Astrocyte (in vitro differentiated cells and primary cell): Measurements from ENCODE around the gene CLCN4. TPM values are rescaled to one million over a fixed set of nuclear protein-coding genes. Genes with fewer than 3 reads are reported as not detected.
A peak's percentile ranks its signal among the peaks of the same experiment; 100 is the strongest.

Experiments
- DNase-seq: peaks from one replicate; pipeline ENCODE4 v3.0.0-alpha.2; 2010; ENCODE audit warnings: low read depth
- FAIRE-seq: peaks from 2 replicates; lab custom pipeline; 2011; peaks lifted over from hg19 to GRCh38; lab: Jason Lieb, UNC
- H2AFZ ChIP-seq: 2 replicates; pipeline ENCODE4 v1.6.0; 2012; ENCODE audit warnings: low read depth, low read length, inconsistent platforms
- H3K27ac ChIP-seq: 2 replicates; pipeline ENCODE4 v1.5.1; 2011; ENCODE audit warnings: low read depth, low read length, inconsistent platforms
- H3K27me3 ChIP-seq: 2 replicates; pipeline ENCODE4 v1.6.0; 2011; ENCODE audit warnings: low read length, inconsistent platforms; ENCODE audit not compliant: insufficient read depth
- H3K36me3 ChIP-seq: 2 replicates; pipeline ENCODE4 v1.5.1; 2011; ENCODE audit warnings: low read length, inconsistent platforms; ENCODE audit not compliant: insufficient read depth
- H3K4me1 ChIP-seq: 2 replicates; pipeline ENCODE4 v1.5.1; 2011; ENCODE audit warnings: low read length, inconsistent platforms; ENCODE audit not compliant: insufficient read depth
- H3K4me2 ChIP-seq: 2 replicates; pipeline ENCODE4 v1.6.0; 2012; ENCODE audit warnings: low read length, inconsistent platforms
- H3K4me3 ChIP-seq: 2 replicates; pipeline ENCODE4 v1.5.1; 2011; ENCODE audit warnings: low read depth, mild to moderate bottlenecking, low read length, inconsistent platforms; ENCODE audit not compliant: insufficient read depth
- H3K79me2 ChIP-seq: 2 replicates; pipeline ENCODE4 v1.6.0; 2012; ENCODE audit warnings: mild to moderate bottlenecking, low read length, inconsistent platforms; ENCODE audit not compliant: insufficient read depth
- H3K9ac ChIP-seq: 2 replicates; pipeline ENCODE4 v1.6.0; 2012; ENCODE audit warnings: mild to moderate bottlenecking, low read length, inconsistent platforms
- H3K9me3 ChIP-seq: 2 replicates; pipeline ENCODE4 v1.5.1; 2012; ENCODE audit warnings: low read depth, mild to moderate bottlenecking, low read length, inconsistent platforms; ENCODE audit not compliant: insufficient read depth
- H4K20me1 ChIP-seq: 2 replicates; pipeline ENCODE4 v1.6.0; 2012; ENCODE audit warnings: low read length, inconsistent platforms; ENCODE audit not compliant: insufficient read depth
- H3K27ac Mint-ChIP-seq: one replicate; pipeline ENCODE4 v1.8.0; 2021; ENCODE audit warnings: mild to moderate bottlenecking, mixed read lengths; ENCODE audit not compliant: unreplicated experiment
- H3K27me3 Mint-ChIP-seq: one replicate; pipeline ENCODE4 v1.8.0; 2021; ENCODE audit warnings: low read depth, mixed read lengths; ENCODE audit not compliant: unreplicated experiment
- H3K36me3 Mint-ChIP-seq: one replicate; pipeline ENCODE4 v1.8.0; 2021; ENCODE audit warnings: low read depth, mixed read lengths; ENCODE audit not compliant: unreplicated experiment
- H3K4me1 Mint-ChIP-seq: one replicate; pipeline ENCODE4 v1.8.0; 2021; ENCODE audit warnings: low read depth, mixed read lengths; ENCODE audit not compliant: unreplicated experiment
- H3K4me3 Mint-ChIP-seq: one replicate; pipeline ENCODE4 v1.8.0; 2021; ENCODE audit warnings: mild to moderate bottlenecking, moderate library complexity, mixed read lengths; ENCODE audit not compliant: unreplicated experiment
- H3K9me3 Mint-ChIP-seq: one replicate; pipeline ENCODE4 v1.8.0; 2021; ENCODE audit warnings: mild to moderate bottlenecking, mixed read lengths; ENCODE audit not compliant: unreplicated experiment
- EZH2 ChIP-seq: IDR thresholded peaks from 2 replicates; pipeline ENCODE4 v1.6.1; 2012; ENCODE audit warnings: mild to moderate bottlenecking, low read length, inconsistent platforms; ENCODE audit not compliant: insufficient read depth
- total RNA-seq: library from RNA; stranded (reverse); gene quantifications from 2 replicates; pipeline ENCODE4 v1.2.1, GENCODE V29; 2021
- TF ChIP-seq, protein P1 (sequence below): IDR thresholded peaks from 2 replicates; pipeline ENCODE4 v1.5.1; 2011; ENCODE audit warnings: low read depth, mild to moderate bottlenecking, inconsistent platforms, low read length, moderate library complexity; ENCODE audit not compliant: insufficient read depth

CLCN4 gene
- total RNA-seq, 1 donor from 2014 or later: 7.2 TPM

DNA sequence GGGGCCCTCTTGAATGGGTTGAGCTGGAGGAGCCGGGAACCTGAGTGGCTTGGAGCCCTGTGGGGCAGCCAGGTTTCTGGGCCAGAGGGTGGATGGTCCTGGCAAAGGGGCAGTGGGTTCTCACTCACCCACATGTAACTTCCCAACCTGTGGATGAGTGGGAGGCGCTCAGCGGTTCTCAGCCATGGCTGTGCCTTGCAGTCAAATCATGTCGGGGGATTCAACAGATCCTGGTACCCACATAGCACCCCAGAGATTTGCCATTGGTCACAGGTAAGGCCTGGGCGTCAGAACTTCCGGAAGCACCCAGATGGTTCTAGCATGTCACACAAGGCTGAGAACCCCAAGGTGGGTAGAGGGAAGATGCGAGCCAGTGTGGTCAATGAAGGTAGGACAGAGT lies 21.9 kb upstream of the CLCN4 start:
- no peaks in the 10 kb centered on the region for H3K4me1 ChIP-seq
- no peak overlapping the region for H3K4me3 ChIP-seq
- H3K4me2 ChIP-seq: no peak overlapping the region
- peaks cover 2% of the 10 kb centered on the region for H3K36me3 ChIP-seq
- no peak overlapping the region for H3K4me3 Mint-ChIP-seq
- no peak overlapping the region for H3K27ac ChIP-seq
- peaks cover 10% of the 10 kb centered on the region for H3K4me1 Mint-ChIP-seq
- no peaks in the 10 kb centered on the region for H3K9me3 ChIP-seq
- DNase-seq (no peak), FAIRE-seq (no peak)
- no peaks in the 10 kb centered on the region for H3K79me2 ChIP-seq
- TF ChIP-seq EZH2: no peak
- TF ChIP-seq, protein P1, sequence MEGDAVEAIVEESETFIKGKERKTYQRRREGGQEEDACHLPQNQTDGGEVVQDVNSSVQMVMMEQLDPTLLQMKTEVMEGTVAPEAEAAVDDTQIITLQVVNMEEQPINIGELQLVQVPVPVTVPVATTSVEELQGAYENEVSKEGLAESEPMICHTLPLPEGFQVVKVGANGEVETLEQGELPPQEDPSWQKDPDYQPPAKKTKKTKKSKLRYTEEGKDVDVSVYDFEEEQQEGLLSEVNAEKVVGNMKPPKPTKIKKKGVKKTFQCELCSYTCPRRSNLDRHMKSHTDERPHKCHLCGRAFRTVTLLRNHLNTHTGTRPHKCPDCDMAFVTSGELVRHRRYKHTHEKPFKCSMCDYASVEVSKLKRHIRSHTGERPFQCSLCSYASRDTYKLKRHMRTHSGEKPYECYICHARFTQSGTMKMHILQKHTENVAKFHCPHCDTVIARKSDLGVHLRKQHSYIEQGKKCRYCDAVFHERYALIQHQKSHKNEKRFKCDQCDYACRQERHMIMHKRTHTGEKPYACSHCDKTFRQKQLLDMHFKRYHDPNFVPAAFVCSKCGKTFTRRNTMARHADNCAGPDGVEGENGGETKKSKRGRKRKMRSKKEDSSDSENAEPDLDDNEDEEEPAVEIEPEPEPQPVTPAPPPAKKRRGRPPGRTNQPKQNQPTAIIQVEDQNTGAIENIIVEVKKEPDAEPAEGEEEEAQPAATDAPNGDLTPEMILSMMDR: no peak
- H3K9ac ChIP-seq: no peak overlapping the region
- H3K27me3 ChIP-seq: no peaks in the 10 kb centered on the region
- peaks cover 6% of the 10 kb centered on the region for H3K36me3 Mint-ChIP-seq
- no peaks in the 10 kb centered on the region for H3K27me3 Mint-ChIP-seq
- H4K20me1 ChIP-seq: no peaks in the 10 kb centered on the region
- no peaks in the 10 kb centered on the region for H3K9me3 Mint-ChIP-seq
- H3K27ac Mint-ChIP-seq: peak overlapping the region; percentile 34
- H2AFZ ChIP-seq: no peak overlapping the region

DNA sequence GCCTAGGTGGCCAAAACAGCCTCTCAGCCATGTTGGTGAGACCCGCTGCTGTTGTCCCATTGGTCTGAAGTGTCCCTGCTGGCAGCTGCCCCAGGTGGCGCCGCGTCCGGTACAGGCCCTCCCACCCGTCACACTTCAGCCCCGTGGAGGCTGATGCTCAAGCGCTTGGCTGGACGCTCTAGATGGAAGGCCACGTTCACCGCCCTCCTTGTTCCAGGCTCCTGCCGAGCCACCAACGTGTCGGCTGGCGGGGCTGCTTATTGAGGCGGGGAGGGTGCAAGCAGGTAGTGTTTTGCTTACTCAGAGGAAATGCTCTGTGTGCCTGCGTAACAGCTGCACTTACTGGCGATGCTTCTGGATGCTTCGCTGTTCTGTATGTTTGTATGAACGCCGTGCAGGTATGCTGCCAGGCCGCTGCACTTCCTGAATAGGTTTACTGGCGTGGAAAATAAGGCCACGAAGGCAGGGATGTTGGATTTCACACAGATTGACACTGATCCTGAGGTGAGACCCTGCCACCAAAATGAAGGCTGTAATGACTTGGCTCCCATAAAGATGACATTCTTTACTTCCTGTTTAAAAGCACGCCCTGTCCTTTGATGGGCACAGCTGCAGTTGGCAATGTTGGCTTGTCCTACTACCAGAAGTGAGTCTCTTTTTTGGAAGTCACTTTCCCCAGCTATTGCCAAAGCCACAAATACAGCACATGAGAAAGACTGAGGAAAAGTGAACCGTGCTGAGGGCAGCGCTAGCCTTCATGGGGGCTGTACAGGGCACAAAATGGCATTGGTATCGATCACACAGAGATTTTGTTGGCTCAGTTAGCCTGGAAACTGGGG lies 21.0 kb upstream of the CLCN4 start:
- Mint-ChIP-seq H3K9me3 (no peaks in the 10 kb centered on the region), H3K27ac (no peak overlapping the region), H3K4me3 (no peak overlapping the region), H3K4me1 (peaks cover 10% of the 10 kb centered on the region), H3K27me3 (no peaks in the 10 kb centered on the region), H3K36me3 (peaks cover 6% of the 10 kb centered on the region)
- no peak overlapping the region for H3K4me3 ChIP-seq
- H3K9me3 ChIP-seq: no peaks in the 10 kb centered on the region
- no peaks in the 10 kb centered on the region for H4K20me1 ChIP-seq
- no peak overlapping the region for H3K9ac ChIP-seq
- H3K4me1 ChIP-seq: no peaks in the 10 kb centered on the region
- no peaks in the 10 kb centered on the region for H3K27me3 ChIP-seq
- no peak overlapping the region for H2AFZ ChIP-seq
- H3K27ac ChIP-seq: no peak overlapping the region
- H3K4me2 ChIP-seq: no peak overlapping the region
- DNase-seq (no peak), FAIRE-seq (no peak)
- H3K79me2 ChIP-seq: no peaks in the 10 kb centered on the region
- H3K36me3 ChIP-seq: peaks cover 2% of the 10 kb centered on the region
- TF ChIP-seq EZH2: no peak
- TF ChIP-seq, protein P1: no peak

DNA sequence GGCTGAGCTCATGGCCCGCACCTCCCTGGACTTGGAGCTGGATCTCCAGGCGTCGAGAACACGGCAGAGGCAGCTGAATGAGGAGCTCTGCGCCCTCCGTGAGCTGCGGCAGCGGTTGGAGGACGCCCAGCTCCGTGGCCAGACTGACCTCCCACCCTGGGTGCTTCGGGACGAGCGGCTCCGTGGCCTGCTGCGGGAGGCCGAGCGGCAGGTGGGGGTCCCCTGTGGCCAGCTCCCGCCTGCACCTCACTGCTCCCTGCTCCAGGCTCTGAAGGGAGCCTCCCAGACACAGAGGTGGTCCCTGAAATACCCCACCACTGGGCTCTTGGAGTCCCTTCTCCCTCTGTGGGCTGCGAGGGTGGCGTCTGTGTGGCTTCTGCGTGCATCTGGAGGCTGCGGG lies 18.0 kb upstream of the CLCN4 start:
- peaks cover 2% of the 10 kb centered on the region for H3K36me3 Mint-ChIP-seq
- Histone ChIP-seq H3K4me2 (no peak overlapping the region), H3K36me3 (peaks cover 2% of the 10 kb centered on the region), H3K9me3 (no peaks in the 10 kb centered on the region), H2AFZ (no peak overlapping the region), H3K27ac (no peak overlapping the region), H3K79me2 (no peaks in the 10 kb centered on the region), H3K9ac (no peak overlapping the region), H3K27me3 (no peaks in the 10 kb centered on the region), H3K4me3 (no peak overlapping the region), H4K20me1 (no peaks in the 10 kb centered on the region), H3K4me1 (no peaks in the 10 kb centered on the region)
- FAIRE-seq (no peak), DNase-seq (no peak)
- H3K4me3 Mint-ChIP-seq: no peak overlapping the region
- no peaks in the 10 kb centered on the region for H3K27me3 Mint-ChIP-seq
- no peaks in the 10 kb centered on the region for H3K9me3 Mint-ChIP-seq
- H3K27ac Mint-ChIP-seq: no peak overlapping the region
- TF ChIP-seq EZH2: no peak
- TF ChIP-seq, protein P1: no peak
- peaks cover 10% of the 10 kb centered on the region for H3K4me1 Mint-ChIP-seq
